ENCODE measurements around the gene PTPA.

PTPA gene

DNA sequence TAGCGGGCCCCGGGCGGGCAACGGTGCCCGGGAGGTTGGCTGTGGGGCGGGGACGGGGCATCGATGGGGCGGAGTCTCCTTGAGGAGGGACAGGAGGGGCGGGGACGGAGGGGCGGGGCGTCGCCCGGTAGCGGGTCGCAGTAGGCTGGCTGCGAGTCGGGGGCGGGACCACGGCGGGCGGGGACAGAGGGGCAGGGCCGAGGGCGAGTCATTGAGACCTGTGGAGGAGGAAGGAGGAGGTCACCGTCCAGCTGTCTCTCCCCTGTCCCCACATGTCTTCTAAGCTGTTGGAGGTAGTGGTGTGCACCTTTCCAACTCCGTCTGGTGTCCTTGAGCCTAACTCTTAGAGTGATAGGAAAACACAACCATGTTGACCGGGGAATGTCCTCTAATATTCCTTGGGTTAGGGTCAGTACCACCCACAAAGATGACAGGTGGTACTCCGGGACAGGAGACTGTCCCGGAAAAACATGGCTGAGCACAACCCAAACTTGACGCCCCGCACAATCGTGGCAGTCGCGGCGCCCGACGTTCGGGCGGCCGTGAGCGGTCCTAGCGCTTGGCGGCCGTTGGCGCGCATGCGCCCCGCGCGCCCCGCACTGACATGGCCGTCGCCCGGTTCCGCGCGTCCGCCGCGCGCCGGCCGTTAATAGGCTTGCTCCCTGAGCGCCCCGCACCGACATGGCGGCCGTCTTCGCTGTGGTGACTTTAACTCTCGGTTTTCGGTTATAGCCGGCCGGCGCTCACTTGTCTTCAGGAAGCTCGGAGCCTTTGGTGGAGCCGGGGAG, at the start of gene PTPA, which contains the start of gene CRAT:
TSS of gene PTPA (plus strand) at position 676 of the 788 bp plus-strand sequence. CDS start 186 bp downstream, outside the sequence.
TSS of gene CRAT (minus strand) at position 54 of the 788 bp plus-strand sequence. CDS start 284 bp downstream, outside the sequence.
- peak; percentile 96 for DNase-seq (ENCODE audit: low read depth in 2 of 2)

DNA sequence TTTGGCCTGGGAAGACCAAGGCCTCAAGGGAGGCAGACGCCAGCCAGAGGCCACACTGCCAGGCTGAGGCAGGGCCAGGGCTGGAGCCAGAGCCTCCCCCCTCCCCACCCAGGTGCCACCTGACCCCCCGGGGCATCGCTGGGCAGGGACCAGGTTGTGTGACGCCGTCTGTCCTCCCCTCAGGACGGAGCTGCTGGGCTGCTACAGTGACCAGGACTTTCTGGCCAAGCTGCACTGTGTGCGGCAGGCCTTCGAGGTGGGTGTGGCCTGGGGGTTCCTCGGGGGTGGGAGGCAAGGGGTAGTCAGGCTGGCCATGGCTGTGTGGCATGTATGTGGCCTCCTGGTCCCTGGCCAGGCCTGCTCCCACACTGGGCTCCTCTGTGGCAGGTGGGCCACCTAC, 48.2 kb upstream of the PTPA start:
- no peak for DNase-seq (ENCODE audit: low read depth in 2 of 2)

DNA sequence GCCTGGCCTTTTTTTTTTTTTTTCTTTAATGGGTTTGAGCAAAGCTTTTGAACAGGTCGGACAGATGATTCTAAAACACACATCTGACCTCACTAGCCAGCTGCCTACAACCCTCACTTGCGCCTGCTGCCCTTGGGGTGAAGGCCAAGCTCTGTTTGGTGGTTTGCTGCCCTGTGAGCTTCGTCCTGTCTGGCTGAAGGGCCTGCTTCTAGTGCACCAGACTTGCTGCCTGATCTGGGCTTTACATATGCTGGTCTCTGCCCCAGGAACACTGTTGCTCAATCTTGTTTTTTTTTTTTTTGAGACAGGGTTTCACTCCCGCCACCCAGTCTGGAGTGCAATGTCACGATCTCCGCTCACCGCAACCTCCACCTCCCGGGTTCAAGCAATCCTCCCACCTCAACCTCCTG, 46.7 kb upstream of the PTPA start:
- DNase-seq (ENCODE audit: low read depth in 2 of 2) = no peak

DNA sequence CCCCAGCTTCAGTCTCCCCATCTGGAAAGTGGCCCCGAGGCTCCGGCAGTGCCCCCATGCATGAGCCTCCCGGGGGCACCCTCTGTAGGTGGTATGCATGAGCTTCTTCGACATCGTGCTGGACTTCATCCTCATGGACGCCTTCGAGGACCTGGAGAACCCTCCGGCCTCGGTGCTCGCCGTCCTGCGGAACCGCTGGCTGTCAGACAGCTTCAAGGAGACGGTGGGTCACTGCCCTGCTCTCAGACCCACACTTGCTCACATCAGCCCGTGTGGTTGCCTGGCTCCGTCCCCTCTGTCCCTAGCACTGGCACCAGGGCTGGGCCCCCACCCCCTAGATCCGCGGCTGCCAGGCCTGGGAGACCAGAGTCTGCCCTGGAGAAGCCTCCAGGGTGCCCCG, 43.1 kb upstream of the PTPA start:
- no peak for DNase-seq (ENCODE audit: low read depth in 2 of 2)

DNA sequence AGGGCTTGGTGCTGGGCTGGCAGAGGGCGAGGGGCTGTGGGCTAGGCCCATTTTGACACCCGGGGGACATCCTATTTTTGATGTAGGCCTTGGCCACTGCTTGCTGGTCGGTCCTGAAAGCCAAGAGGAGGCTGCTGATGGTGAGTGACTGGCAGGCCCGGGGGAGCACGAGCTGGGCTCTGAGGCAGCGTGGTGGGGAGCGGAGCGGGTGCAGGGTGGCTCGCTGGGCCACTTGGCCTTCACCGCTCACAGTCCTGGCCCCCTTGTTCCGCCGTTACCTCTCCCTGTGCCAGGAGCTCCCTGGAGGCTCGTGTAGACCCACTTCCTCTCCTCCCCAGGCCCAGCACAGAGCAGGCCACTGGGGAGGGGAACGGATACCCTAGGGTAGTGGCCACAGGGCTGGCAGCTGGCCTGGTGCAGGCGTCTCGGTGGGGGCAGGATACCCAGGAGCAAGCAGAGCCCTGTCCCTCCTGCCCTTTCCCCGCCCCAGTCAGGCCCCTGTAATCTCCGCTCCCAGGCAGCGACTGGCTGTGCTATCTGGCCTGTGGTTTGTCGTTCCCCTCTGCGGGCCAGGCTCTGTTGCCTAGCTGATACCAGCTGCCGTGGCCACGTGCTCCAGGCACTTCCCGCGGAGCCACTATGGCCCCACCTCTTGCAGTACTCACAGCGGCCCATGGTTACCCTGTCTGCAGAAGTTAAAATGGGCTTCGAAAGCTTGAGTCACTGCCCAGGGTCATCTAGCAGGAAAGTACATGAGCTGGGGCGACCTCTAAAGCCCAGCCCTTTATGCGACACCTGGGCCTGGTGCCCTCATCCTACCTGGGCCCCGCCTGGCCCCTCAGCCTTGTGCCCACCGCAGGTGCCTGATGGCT, 42.0 kb upstream of the PTPA start:
- peak in 1 of 2 donors; percentile 38 for DNase-seq (ENCODE audit: low read depth in 2 of 2)

DNA sequence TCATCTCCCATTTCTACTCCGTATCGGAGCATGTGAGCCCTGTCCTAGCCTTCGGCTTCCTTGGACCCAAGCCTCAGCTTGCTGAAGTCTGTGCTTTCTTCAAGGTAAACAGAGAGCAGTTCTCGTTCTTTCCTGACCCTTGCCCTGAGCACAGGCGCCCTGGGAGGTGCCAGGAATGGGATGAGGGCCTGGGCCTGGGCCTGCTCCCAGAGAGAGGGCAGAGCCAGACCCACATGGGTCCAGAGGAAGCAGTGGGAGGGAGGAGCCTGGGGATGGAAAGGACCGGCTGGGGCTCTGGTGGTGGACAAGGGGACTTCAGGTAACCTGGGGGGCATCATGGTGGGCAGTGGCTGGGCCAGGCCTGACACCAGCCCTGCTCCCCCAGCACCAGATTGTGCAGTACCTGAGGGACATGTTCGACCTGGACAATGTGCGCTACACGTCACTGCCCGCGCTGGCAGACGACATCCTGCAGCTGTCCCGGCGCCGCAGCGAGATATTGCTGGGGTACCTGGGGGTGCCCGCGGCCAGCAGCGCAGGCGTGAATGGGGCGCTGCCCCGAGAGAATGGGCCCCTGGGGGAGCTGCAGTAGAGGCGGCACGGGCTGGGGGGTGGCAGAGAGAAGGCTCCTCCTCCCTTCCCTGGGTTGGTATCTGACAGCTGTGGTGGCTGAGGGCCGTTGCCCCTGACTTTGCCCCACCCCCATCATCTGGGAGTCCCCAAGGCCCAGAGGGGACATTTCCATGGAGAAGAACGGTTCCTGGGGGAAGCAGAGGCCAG, 41.2 kb upstream of the PTPA start:
- no peak for DNase-seq (ENCODE audit: low read depth in 2 of 2)

DNA sequence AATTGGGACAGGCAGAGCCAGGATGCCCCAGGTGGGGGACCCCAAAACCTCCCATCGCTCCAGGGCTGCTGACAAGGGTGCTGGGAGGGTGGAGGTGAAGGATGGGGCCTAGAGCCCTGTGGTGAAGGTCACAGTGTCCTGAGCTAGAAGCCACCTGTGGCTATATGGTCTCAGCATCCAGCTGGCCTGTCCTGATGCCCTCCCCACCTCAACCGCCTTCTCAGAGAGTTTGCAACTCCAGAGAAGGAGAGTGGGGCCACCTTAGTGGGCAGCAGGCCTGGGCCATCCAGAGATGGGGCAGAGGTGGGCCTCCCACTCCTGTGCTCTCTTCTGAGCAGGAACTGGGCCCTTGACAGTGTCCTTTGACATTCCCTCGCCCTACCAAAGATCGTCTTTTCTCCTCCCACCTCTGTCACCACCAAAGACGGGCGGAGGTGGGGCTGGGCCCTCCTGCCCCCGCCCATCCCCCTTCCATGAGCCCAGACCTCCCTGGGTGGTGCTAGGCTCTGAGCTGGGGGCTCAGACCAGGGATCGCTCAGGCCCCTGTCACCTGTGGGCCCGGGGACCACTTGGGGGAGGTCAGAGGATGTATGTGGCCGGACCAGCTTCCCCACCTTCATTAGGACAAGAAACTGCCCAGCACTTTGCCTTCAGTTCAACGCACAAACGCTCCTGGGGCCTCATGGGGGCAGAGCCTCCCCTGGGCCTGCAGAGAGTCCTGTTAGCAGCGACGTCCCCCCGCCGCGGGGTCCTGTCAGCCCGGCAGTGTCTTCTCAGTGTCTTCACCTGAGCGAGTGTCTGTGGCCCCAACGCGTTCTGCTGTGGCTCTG, 40.3 kb upstream of the PTPA start:
- DNase-seq (ENCODE audit: low read depth in 2 of 2) = no peak

DNA sequence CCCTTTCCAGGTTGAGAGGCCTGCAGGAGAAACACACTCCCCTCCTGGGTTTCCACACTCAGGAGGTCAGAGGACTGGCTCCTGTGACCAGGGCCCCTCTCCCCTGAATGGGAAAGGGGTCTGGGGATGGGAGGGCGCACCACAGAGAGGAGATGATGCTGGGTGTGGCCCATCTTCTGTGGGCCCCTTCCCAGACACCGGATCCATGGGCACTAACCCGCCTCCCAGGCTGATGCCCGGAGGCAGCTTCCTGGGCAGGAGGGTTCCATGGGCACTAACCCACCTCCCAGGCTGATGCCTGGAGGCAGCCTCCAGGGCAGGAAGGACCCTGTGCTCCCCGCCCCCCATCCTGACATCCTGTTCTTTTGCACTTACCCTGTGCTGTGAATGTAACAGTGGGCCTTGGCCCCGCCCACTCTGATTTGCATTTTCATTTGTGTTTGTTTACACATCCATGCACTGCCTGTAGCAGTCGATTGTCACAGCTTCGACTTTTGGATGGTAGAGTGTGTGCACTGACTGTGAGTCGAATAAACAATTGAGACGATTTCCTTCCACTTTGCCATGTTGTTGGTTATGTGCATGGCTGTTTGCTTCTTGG, 39.6 kb upstream of the PTPA start:
- DNase-seq (ENCODE audit: low read depth in 2 of 2) = no peak

DNA sequence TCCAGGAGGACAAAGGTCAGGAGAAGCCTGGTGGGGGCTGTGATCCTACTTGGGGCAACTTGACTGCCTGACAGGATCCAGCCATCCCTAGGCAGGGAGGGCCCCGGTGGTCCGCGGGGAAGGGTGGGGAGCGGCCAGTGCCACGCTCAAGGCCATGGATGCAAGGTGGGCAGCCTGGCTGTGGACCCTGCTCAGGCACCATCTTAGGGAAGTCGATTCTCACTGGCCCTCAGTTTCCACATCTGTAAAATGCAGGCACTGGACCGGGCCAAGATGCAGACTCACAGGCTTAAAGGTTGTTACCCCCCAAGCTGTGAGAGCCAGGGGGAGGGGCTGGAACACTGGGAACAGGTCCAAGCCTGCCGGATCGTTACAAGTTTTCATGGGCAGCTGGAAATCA, 39.0 kb upstream of the PTPA start:
- DNase-seq (ENCODE audit: low read depth in 2 of 2) = no peak

DNA sequence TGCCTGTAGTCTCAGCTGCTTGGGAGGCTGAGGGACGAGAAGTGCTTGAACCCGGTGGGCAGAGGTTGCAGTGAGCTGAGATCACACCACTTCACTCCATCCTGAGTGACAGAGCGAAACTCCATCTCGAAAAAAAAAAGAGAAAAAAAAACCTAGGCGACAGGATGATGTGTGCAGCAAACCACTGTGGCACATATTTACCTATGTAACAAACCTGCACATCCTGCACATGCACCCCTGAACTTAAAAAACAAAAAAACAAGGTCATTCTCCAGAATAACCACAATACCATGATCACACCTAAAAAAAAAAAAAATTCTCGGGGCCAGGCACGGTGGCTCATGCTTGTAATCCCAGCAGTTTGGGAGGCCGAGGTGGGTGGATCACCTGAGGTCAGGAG, 37.8 kb upstream of the PTPA start:
- DNase-seq (ENCODE audit: low read depth in 2 of 2) = no peak

DNA sequence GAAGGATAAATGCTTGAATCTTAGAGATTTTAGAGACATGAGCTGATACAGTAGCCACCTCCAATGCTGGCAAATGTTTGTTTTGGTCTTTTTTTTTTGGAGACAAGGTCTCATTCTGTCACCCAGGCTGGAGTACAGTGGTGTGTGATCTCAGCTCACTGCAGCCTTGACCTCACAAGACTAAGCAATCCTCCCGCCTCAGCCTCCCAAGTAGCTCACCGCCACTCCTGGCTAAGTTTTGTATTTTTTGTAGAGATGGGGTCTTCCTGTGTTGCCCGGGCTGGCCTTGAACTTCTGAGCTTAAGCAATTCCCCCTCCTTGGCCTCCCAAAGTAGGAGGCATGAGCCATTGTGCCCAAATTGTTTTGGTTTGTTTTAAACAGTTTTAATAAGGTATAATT, 37.1 kb upstream of the PTPA start:
- DNase-seq (ENCODE audit: low read depth in 2 of 2) = no peak

DNA sequence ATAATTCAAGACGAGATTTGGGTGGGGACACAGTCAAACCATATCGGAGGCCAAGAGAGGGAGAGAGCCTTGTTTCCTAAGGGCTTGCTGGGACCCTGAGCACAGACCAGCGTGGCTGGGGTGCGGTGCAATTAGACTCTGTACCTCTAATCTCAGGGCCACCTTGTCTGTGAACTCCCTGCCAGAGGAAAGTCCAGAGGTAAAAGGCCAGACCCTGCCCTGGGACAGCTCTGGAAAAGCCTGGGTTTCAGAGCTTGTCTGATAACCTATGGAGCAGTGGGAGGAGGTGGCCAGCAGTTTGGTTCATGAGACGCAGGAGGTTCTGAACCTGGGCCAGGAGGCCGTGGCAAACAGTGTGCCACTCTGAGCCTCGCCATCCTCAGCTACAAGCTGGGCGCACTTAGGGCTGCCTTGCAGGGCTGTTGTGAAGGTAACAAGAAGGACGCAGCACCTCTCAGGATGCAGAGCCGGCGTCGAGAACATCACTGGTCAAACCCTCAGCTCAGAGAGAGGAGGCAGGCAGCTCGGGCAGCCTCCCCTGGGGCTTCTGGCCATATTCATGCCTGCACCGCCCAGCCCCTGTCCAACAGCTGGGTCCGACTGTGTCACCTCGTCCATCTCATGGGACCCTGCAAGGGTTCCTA, 35.1 kb upstream of the PTPA start:
- DNase-seq (ENCODE audit: low read depth in 2 of 2) = no peak

DNA sequence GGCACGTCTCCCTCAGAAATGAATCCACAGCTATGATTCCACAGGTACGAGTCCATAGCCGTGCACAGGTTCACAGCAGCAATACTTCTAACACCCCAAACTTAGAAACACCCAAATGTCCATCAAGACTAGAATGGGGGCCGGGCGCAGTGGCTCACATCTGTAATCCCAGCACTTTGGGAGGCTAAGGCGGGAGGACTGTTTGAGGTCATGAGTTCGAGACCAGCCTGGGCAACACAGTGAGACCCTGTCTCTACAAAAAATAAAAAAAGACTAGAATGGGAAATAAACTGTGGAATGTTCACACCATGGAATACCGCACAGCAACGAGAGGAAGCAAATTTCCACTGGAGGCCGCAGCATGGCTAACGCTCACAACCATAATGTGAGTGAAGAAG, 34.6 kb upstream of the PTPA start:
- DNase-seq (ENCODE audit: low read depth in 2 of 2) = no peak

DNA sequence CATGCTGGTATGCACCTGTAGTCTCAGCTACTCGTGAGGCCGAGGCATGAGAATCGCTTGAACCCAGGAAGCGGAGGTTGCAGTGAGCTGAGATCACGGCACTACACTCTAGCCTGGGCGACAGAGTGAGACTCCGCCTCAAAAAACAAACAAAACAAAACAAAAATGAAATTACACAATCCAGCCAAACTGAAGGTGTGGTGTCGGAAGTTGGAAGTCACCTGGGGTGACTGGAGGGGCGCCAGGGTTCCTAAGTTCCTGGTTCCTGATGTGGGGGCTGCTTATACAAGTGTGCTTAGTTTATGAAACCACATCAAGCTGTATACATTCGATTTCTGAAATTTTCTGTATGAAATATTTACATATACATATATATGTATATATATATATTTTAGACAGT, 34.0 kb upstream of the PTPA start:
- DNase-seq (ENCODE audit: low read depth in 2 of 2) = no peak

DNA sequence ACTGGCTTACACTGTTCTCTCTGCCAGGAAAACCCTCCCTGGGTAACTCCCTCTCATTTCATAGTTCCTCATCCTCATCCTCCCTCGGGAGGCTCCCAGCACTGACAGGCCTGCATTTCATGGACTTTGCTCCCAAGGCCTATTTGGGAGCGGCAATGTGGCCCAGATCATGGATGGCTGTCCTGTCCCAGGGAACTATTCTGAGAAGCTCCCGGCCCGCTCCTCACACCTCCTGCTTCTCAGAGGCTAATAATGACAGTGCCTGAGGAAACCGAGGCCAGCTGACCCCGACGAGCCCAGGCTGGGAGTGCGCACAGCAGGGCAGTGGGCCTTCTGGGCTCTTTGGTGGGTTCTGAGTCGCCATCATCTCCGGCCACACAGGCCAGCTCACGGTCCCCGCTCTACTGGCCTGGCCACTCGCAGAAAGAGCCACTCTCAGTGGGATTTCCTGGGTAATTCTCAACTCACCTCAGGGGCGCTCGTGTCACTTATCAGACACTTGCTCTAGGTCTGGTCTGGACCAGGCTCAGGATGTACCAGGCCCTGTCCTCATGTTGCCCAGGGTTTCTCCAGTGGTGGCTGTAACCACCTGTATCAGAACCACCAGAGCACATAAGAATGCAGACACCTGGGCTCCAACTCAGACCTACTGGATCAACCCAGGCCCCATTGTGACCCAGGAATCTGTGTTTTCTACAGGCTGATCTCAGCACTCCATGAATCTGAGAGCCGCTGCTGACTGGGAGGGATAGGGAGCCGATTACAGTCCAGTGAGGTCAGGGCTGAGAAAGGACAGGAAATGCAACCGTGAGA, 32.3 kb upstream of the PTPA start:
- DNase-seq (ENCODE audit: low read depth in 2 of 2) = no peak

DNA sequence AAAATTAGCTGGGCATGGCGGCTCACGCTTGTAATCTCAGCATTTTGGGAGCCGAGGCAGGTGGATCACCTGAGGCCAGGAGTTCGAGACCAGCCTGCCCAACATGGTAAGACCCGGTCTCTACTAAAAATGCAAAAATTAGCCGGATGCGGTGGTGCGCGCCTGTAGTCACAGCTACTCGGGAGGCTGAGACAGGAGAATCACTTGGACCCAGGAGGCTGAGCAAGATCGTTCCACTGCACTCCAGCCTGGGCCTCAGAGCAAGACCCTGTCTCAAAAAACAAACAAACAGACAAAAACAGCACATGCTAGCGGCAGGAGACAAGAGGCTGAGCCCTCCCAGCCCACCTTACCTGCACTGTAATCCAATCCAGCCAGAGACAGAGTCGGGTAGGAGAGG, 31.4 kb upstream of the PTPA start:
- no peak for DNase-seq (ENCODE audit: low read depth in 2 of 2)

DNA sequence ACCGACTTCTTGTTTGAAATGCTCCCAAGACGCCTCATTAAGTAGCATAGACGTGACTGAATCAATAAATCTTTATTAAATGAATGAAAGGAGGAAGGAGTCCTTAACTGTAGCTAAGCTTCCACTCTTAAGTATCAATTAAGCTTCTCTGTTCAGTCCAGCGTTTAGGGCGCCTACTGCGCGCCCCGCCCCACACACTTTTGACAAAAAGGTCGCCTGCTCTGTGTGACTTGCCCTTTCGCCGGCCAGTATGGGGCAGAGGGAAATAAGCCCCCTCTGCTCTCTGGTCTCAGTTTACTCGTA, 31.0 kb upstream of the PTPA start:
- DNase-seq (ENCODE audit: low read depth in 2 of 2) = no peak

DNA sequence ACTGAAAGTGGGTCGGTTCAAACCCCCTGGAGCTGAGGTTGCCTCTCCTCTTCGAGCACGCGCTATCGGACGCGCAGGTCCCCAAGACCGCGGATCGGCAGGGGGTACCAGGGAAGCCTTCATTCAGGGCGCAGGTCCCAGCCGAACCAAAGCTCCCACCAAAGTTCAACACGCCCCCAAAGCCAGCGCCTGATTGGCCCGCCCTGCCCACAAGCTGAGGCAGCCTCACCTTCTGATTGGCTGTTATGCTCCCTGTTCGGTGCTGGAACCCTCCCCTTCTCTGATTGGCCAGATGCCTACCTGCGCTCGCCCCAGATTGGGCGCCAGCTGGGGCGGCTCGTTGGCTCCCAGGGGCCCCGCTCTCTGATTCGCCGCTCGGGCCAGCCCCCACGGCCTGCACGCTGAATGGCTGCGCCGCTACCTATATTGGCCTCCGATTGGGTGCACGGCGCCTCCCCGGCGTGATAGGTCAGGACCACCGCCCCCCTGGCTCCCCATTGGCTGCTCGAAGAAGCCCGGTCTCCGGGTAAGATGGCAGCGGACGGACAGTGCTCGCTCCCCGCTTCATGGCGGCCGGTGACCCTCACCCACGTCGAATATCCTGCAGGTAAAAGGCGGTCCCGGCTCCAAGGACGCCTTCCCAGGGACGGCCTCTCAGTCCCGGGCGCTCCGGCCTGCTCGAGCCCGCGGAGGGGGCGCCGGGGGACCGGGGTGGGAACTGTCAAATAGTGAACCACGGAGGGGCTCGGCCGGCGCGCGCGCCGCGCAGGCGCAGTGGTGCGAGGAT, 30.4 kb upstream of the PTPA start, which contains the start of gene DOLPP1:
TSS of gene DOLPP1 (plus strand) at position 511 of the 787 bp plus-strand sequence. CDS start at position 532, 21 bp downstream.
- peak; percentile 96 to 97 for DNase-seq (ENCODE audit: low read depth in 2 of 2)
